Colonic mucosa (tissue), 4 donors: Measurements from ENCODE around the gene SPSB4. TPM values are rescaled to one million over a fixed set of nuclear protein-coding genes. Genes with fewer than 3 reads are reported as not detected.
"Not testable (repeated sequence)": the region's sequence is repeated elsewhere in the genome, so short reads cannot be mapped to it uniquely, and the experiment has no call there.

Source experiments
- DNase-seq: peaks from one replicate; pipeline ENCODE4 v3.0.0-alpha.2; 2020
- H3K27ac ChIP-seq: fragments of 200-600 bp; one replicate; pipeline ENCODE4 v1.8.0; 2021
- H3K27me3 ChIP-seq: fragments of 200-600 bp; one replicate; pipeline ENCODE4 v1.8.0; 2021
- H3K36me3 ChIP-seq: fragments of 200-600 bp; one replicate; pipeline ENCODE4 v1.8.0; 2021
- H3K4me1 ChIP-seq: fragments of 200-600 bp; one replicate; pipeline ENCODE4 v1.8.0; 2021; ENCODE audit warnings: mild to moderate bottlenecking
- H3K4me3 ChIP-seq: fragments of 200-600 bp; one replicate; pipeline ENCODE4 v1.8.0; 2021
- H3K9ac ChIP-seq, 2 donors: one replicate each; pipeline ENCODE4 v1.7.0; 2013; ENCODE audit warnings: control low read depth in 2 of 2, low read depth in 2 of 2, low read length in 2 of 2
- H3K9me3 ChIP-seq: fragments of 200-600 bp; one replicate; pipeline ENCODE4 v1.8.0; 2021
- CTCF ChIP-seq: fragments of 200-600 bp; IDR thresholded peaks from one replicate; pipeline ENCODE4 v1.8.0; 2022; ENCODE audit warnings: antibody characterized with exemption, mild to moderate bottlenecking
- intact Hi-C: fragments of 100-400 bp; cut with DNase I; formaldehyde crosslinking; loops from one replicate; pipeline ENCODE4 v1.14.1; 2022
- total RNA-seq, 2 donors: library from RNA; stranded (reverse); fragmentation: NEBNext Ultra II Directional in 1 of 2; extraction: Animal tissue kit (Norgen Biotek cat#: 25700) in 1 of 2; gene quantifications; one replicate each; pipeline ENCODE4 v1.2.1, GENCODE V29; 2021
- donor health status: healthy.
- donor health status: DM: no; HTN: no; CAD: no.
- donor health status: DM: no; HTN: no; CAD: no.

The SPSB4 gene
- total RNA-seq, 2 donors from 2014 or later: not detected

GRCh38 chr3:141110322-141110721 lies 59.2 kb downstream of the SPSB4 start:
- no peak for DNase-seq
- H3K4me1 ChIP-seq: no peaks in the 10 kb centered on the region
- no peak overlapping the region for H3K9ac ChIP-seq
- H3K27me3 ChIP-seq: no peaks in the 10 kb centered on the region
- no peak overlapping the region for H3K27ac ChIP-seq
- no peaks in the 10 kb centered on the region for H3K36me3 ChIP-seq
- H3K9me3 ChIP-seq: no peaks in the 10 kb centered on the region
- no peak for TF ChIP-seq CTCF
- H3K4me3 ChIP-seq: no peak overlapping the region
- intact Hi-C loops: no loop called here

DNA sequence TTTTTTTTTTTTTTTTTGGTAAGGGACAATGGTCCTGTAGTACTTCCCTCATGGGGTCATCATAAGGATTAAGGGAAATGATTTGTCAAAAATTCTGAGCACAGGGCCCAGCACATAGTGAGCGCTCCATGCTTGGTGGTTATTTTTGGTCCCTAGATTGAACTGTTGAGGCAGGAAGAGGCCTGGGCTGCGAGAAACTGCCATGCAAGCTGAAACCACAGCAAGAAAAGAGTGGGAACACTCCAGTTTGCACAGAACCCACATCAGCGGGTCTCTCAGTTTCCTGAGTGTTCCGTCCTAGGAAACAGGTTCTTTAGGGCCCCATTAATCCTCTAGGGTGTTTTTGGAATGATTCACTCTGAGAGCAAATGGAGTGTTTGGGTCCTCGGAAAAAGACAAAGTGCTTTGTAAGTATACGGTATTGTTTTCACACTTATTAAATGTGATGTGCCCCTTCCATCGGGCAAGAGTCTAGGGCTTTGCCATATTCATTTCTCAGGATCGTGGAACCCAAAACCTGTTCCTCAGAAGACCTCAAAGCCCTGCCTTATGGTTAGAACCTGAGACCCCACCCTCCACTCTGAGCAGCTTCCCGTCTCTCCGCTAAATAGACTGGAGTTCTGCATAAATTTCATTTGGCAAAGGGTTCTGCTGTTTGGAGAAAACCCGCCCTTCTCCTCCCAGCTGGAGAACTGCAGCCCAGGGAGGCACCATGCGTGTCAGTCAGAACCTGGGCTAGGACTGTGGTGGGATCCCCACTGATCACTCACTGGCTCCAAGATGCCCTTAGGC lies 60.4 kb downstream of the SPSB4 start:
- Histone ChIP-seq H3K27ac (no peak overlapping the region), H3K9ac (no peak overlapping the region), H3K9me3 (no peaks in the 10 kb centered on the region), H3K4me1 (no peaks in the 10 kb centered on the region), H3K36me3 (no peaks in the 10 kb centered on the region), H3K27me3 (no peaks in the 10 kb centered on the region), H3K4me3 (no peak overlapping the region)
- DNase-seq: no peak
- intact Hi-C loops: no loop called here
- no peak for TF ChIP-seq CTCF

GRCh38 chr3:141112686-141113297 lies 61.6 kb downstream of the SPSB4 start:
- H3K27ac ChIP-seq: no peak overlapping the region
- no peak overlapping the region for H3K4me3 ChIP-seq
- H3K9me3 ChIP-seq: no peaks in the 10 kb centered on the region
- no peaks in the 10 kb centered on the region for H3K4me1 ChIP-seq
- H3K27me3 ChIP-seq: no peaks in the 10 kb centered on the region
- no peaks in the 10 kb centered on the region for H3K36me3 ChIP-seq
- H3K9ac ChIP-seq: no peak overlapping the region
- TF ChIP-seq CTCF: no peak
- intact Hi-C loops: no loop called here
- DNase-seq: no peak

DNA sequence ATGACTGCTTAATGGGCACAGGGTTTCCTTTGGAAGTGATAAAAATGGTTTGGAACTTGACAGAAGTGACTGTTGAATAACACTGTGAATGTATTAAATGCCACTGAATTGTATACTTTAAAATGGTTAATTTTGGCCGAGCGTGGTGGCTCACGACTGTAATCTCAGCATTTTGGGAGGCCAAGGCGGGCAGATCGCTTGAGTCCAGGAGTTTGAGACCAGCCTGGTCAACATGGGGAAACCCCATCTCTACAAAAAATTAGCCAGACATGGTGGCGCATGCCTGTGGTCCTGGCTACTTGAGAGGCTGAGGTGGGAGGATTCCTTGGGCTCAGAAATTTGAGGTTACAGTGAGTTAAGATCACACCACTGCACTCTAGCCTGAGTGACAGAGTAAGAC lies 62.5 kb downstream of the SPSB4 start:
- H3K9me3 ChIP-seq, DNase-seq, intact Hi-C loops, H3K36me3 ChIP-seq, H3K9ac ChIP-seq, H3K27ac ChIP-seq, H3K27me3 ChIP-seq, H3K4me1 ChIP-seq, H3K4me3 ChIP-seq: not testable (repeated sequence)

DNA sequence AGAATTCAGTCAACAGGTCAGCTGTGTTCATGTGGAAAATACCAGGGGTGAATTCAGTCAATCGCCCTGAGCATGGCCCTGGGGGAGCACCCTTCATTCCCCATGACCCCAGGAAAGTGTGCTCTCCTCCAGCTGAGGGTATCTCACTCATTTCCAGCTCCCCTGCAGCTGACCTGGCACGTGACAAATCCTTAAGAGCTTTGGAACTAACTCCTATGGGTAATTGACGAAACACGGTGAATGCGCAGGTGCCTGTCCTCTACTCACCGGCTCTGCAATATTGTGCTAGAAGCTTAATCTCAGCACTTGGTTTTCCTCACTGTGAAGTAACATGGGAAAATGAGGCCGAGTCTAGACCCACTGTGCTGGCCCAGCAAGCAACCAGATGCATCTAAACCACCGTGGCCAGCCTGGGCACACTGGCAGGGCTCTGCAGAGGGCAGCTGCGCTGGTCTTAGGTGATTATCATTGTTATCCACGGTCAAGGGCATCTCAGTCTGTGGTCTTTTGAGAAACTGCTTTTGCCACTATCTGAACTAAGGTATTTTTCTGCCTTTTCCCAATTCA lies 63.1 kb downstream of the SPSB4 start:
- intact Hi-C loops: no loop called here
- Histone ChIP-seq H3K27me3 (no peaks in the 10 kb centered on the region), H3K9me3 (no peaks in the 10 kb centered on the region), H3K4me1 (no peaks in the 10 kb centered on the region), H3K4me3 (no peak overlapping the region), H3K27ac (no peak overlapping the region), H3K36me3 (no peaks in the 10 kb centered on the region), H3K9ac (no peak overlapping the region)
- TF ChIP-seq CTCF: no peak
- no peak for DNase-seq
